Brain microvascular endothelial cell (primary cell): ENCODE results near the gene GALNT9.

Experiments
- DNase-seq: peaks from one replicate; pipeline ENCODE4 v3.0.0-alpha.2; 2020
- H3K27ac ChIP-seq: fragments of 250-450 bp; sonication (Bioruptor Pico); 2 replicates; pipeline ENCODE4 v1.5.1; 2020; ENCODE audit warnings: mild to moderate bottlenecking, moderate library complexity
- H3K27me3 ChIP-seq: fragments of 250-450 bp; sonication (Bioruptor Pico); replicated peaks from 2 replicates; pipeline ENCODE4 v1.5.1; 2020; ENCODE audit warnings: mild to moderate bottlenecking
- H3K36me3 ChIP-seq: fragments of 250-450 bp; sonication (Bioruptor Pico); replicated peaks from 2 replicates; pipeline ENCODE4 v1.5.1; 2020; ENCODE audit warnings: mild to moderate bottlenecking
- H3K4me3 ChIP-seq: 2 replicates; pipeline ENCODE4 v1.5.1; 2011; ENCODE audit warnings: low read depth, mild to moderate bottlenecking, control low read depth, low read length, moderate library complexity
- CTCF ChIP-seq: IDR thresholded peaks from 2 replicates; pipeline ENCODE4 v1.5.1; 2011; ENCODE audit warnings: low read depth, mild to moderate bottlenecking, moderate library complexity, low read length, control low read depth, inconsistent platforms; ENCODE audit errors: missing control alignments
- in situ Hi-C: cut with HindIII; loops from 2 replicates; pipeline ENCODE4 v1.10.0; 2017; ENCODE audit warnings: low sequenced_read_pairs, low pct_ligation_motif_present

Gene GALNT9

DNA sequence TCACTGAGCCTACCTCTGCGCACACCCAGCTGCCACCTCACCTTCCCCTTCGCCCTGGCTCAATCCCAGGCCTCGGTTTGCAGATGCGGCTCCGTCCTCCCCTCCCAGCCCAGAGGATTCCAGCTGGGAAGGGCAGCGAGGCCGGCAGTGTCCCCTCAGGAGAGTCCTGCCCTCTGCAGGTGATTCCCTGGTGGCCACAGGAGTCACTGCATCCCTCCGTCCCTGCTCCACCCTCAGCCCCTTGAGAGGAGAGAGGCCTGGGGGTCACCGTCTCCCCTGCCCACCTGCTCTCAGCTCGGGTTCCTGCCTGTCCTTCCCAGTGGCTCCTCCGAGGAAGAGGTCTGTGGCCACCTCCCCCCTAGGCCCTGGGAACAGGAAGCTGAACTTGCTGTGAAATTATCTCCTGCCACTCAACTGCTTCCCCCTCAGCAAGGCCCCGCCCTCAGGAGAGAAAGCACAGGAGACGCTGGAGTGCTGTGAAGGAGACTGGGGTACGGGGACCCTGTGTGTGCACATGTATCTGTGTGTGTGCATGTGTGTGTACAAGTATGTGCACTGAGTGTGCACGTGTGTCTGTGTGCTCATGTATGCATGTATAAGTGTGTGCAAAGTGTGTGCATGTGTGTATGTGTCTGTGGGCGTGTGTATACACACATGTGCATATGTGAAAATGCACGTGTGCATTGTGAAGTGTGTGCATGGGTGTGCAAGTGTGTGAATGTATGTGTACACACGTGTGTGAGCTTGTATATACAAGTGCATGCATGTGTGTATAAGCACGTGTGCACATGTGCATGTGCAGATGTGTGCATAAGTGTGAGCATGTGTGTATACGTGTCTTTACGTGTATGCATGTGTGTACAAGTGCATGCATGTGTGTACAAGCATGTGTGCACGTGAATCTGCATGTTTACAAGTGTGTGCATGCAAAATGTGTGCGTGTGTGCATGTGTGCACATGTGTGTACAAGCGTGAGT, 13.2 kb upstream of the GALNT9 start:
- in situ Hi-C loops = no loop called here
- Histone ChIP-seq H3K27me3 (no peaks in the 10 kb centered on the region), H3K36me3 (no peaks in the 10 kb centered on the region), H3K27ac (no peak overlapping the region), H3K4me3 (no peak overlapping the region)
- TF ChIP-seq CTCF = peak; percentile 44
- no peak for DNase-seq

- Histone ChIP-seq H3K27me3 (no peaks in the 10 kb centered on the region), H3K36me3 (no peaks in the 10 kb centered on the region), H3K27ac (no peak overlapping the region), H3K4me3 (no peak overlapping the region)
- in situ Hi-C loops = no loop called here
- TF ChIP-seq CTCF = no peak
- DNase-seq = no peak
Measured at GRCh38 chr12:132341318-132342050, 12.1 kb upstream of the GALNT9 start.

DNA sequence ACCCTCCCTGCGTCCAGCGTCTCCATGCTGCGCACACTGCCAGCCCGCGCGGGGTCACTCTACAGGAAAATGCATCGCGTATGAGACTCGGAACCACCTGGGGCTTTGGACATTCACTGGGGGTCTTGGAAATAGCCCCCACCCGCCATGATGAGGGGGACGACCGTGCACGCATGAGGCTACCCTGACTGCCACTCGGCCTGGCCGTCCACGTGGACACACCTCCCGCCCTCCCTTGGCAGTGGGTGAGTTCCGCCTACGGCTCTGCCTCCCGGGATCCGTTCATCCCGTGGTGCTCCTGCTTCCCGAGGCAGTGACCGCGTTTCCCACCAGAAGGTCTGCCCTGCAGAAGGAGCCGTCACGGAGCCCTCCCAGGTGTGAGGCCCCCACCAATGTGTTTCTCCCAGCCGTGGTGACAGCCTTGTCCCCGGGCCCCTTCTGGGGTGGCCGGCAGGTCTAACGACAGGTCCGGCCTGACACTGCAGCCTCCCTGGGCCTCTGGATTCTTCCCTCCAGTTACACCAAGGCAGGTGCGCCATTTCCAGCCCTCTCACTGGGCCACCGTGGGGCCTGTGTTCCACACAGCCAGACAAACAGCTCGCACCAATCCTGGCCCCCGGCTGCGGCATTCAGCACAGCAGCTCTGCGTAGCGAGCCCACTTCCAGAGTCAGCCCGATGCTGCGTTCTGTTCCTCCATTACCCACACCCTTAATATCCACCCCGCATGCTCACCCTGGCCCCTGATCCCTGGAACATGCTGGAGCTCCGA, 11.1 kb upstream of the GALNT9 start:
- Histone ChIP-seq H3K27ac (no peak overlapping the region), H3K27me3 (no peaks in the 10 kb centered on the region), H3K36me3 (no peaks in the 10 kb centered on the region), H3K4me3 (no peak overlapping the region)
- TF ChIP-seq CTCF = no peak
- no peak for DNase-seq
- in situ Hi-C loops = no loop called here

- in situ Hi-C loops = no loop called here
- no peaks in the 10 kb centered on the region for H3K27me3 ChIP-seq
- no peaks in the 10 kb centered on the region for H3K36me3 ChIP-seq
- H3K27ac ChIP-seq = no peak overlapping the region
- TF ChIP-seq CTCF = no peak
- no peak overlapping the region for H3K4me3 ChIP-seq
- no peak for DNase-seq
Measured at GRCh38 chr12:132339856-132340255, 10.5 kb upstream of the GALNT9 start.

GRCh38 chr12:132338781-132339180, 9.4 kb upstream of the GALNT9 start:
- no peaks in the 10 kb centered on the region for H3K27me3 ChIP-seq
- no peak overlapping the region for H3K27ac ChIP-seq
- DNase-seq = no peak
- no peaks in the 10 kb centered on the region for H3K36me3 ChIP-seq
- TF ChIP-seq CTCF = no peak
- in situ Hi-C loops = no loop called here
- H3K4me3 ChIP-seq = no peak overlapping the region
